ENCODE results near the gene PTPRG. TPM values are rescaled to one million over a fixed set of nuclear protein-coding genes. Genes with fewer than 3 reads are reported as not detected.

Gene PTPRG
- total RNA-seq, 6 experiments from 2014 or later = 29.4 to 34.7 (median 32.7) TPM

- H3K4me3 Mint-ChIP-seq = no peak overlapping the region
- H3K4me1 Mint-ChIP-seq (ENCODE audit: low read depth) = peaks cover 28% of the 10 kb centered on the region
- no peaks in the 10 kb centered on the region for H3K27me3 Mint-ChIP-seq (ENCODE audit: insufficient read depth)
- peaks cover 12% of the 10 kb centered on the region for H3K36me3 Mint-ChIP-seq (ENCODE audit: low read depth)
- H3K27ac Mint-ChIP-seq = no peak overlapping the region
- DNase-seq = no peak
- no peaks in the 10 kb centered on the region for H3K9me3 Mint-ChIP-seq
- TF ChIP-seq CTCF (IDR thresholded peaks at IDR 0.05) = no peak
Observed at GRCh38 chr3:62172199-62172598, 610.8 kb downstream of the PTPRG start.

DNA sequence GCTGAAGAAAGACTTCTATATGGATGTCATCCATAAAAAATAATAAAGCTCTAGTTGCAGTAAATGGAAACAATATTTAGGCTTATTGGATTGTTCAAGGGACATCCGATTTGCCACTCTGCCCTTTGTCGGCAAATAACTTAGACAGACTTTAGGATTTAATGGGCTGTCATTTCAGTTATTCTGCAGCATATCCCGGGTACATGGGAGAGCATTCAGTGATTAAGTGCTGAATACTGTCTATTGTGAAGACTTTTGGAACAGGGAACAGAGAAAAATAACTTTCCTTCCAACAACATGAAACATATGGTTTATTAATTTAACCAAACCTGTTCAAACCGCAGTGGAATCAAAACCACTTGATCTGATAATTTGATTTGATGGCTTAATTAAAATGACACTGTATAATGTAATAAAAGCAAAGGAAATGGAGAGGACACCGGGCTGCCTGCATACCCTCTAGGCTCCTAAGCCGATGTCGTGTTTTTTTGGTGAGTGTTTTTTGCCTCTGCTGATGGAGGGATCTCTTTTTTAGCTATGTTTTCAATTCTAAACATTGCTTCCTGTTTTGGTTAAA, 612.7 kb downstream of the PTPRG start:
- Mint-ChIP-seq H3K4me3 (no peak overlapping the region), H3K4me1 (ENCODE audit: low read depth) (peaks cover 21% of the 10 kb centered on the region), H3K9me3 (no peaks in the 10 kb centered on the region), H3K27me3 (ENCODE audit: insufficient read depth) (no peaks in the 10 kb centered on the region), H3K27ac (no peak overlapping the region), H3K36me3 (ENCODE audit: low read depth) (peaks cover 12% of the 10 kb centered on the region)
- no peak for DNase-seq
- TF ChIP-seq CTCF (IDR thresholded peaks at IDR 0.05) = no peak

DNA sequence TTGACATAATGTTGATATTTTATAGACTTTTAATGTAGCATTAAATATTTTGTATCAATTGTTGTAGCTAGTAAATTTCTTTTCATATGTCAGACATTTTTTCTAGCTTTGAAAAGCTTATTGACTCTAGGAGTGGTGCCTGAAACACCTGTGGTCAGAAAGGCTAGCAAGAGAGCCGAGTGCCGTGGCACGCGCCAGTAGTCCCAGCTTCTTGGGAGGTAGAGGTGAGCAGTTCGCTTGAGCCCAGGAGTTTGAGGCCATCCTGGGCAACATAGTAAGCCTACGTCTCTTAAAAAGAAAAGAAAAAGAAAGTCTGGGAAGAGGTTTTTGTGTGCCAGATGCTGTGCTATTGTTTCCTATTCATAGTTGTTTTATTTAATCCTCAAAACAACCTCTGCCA, 613.8 kb downstream of the PTPRG start:
- Mint-ChIP-seq H3K4me1 (ENCODE audit: low read depth) (peaks cover 9% of the 10 kb centered on the region), H3K4me3 (no peak overlapping the region), H3K9me3 (no peaks in the 10 kb centered on the region), H3K27ac (no peak overlapping the region), H3K36me3 (ENCODE audit: low read depth) (peaks cover 12% of the 10 kb centered on the region), H3K27me3 (ENCODE audit: insufficient read depth) (no peaks in the 10 kb centered on the region)
- no peak for TF ChIP-seq CTCF (IDR thresholded peaks at IDR 0.05)
- no peak for DNase-seq

DNA sequence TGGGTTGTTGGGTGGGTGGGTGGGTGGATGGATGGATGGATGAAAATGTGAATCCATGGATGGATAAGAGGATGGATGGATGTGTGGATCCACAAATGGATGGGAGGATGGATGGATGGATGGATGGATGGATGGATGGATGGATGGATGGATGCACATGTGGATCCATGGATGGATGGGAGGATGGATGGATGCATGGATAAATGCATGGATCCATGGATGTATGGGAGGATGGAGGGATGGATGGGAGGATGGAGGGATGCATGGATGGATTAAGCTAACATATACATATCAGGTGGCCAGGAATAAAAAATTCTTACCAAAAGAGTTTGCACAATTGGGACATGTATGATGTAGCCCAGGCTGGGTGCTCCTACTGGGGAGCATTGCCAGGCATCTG, 616.7 kb downstream of the PTPRG start:
- H3K36me3 Mint-ChIP-seq (ENCODE audit: low read depth) = no peaks in the 10 kb centered on the region
- H3K9me3 Mint-ChIP-seq = no peaks in the 10 kb centered on the region
- no peak overlapping the region for H3K27ac Mint-ChIP-seq
- no peaks in the 10 kb centered on the region for H3K4me1 Mint-ChIP-seq (ENCODE audit: low read depth)
- no peak for TF ChIP-seq CTCF (IDR thresholded peaks at IDR 0.05)
- no peak overlapping the region for H3K4me3 Mint-ChIP-seq
- H3K27me3 Mint-ChIP-seq (ENCODE audit: insufficient read depth) = no peaks in the 10 kb centered on the region
- no peak for DNase-seq

GRCh38 chr3:62178739-62179600, 617.6 kb downstream of the PTPRG start:
- Mint-ChIP-seq H3K27me3 (ENCODE audit: insufficient read depth) (no peaks in the 10 kb centered on the region), H3K9me3 (no peaks in the 10 kb centered on the region), H3K4me3 (no peak overlapping the region), H3K36me3 (ENCODE audit: low read depth) (no peaks in the 10 kb centered on the region), H3K4me1 (ENCODE audit: low read depth) (no peaks in the 10 kb centered on the region), H3K27ac (no peak overlapping the region)
- TF ChIP-seq CTCF (IDR thresholded peaks at IDR 0.05) = no peak
- DNase-seq = no peak
